Cerebellar cortex (tissue), 1 donor: Measurements from ENCODE around the gene FOXA2.
"Not testable (repeated sequence)": the region's sequence is repeated elsewhere in the genome, so short reads cannot be mapped to it uniquely, and the experiment has no call there.

Experiments used
- DNase-seq: peaks from one replicate; pipeline ENCODE4 v3.0.0-alpha.2; 2015; ENCODE audit warnings: low spot score

The FOXA2 gene

GRCh38 chr20:22567944-22568871 is 16.2 kb downstream of the FOXA2 start:
- no peak for DNase-seq

- no peak for DNase-seq
These were observed 17.3 kb downstream of the FOXA2 start for GRCh38 chr20:22566876-22567658.

GRCh38 chr20:22563062-22563965 is 21.1 kb downstream of the FOXA2 start:
- DNase-seq: no peak

- no peak for DNase-seq
These were observed 21.8 kb downstream of the FOXA2 start for GRCh38 chr20:22562620-22563019.

DNA sequence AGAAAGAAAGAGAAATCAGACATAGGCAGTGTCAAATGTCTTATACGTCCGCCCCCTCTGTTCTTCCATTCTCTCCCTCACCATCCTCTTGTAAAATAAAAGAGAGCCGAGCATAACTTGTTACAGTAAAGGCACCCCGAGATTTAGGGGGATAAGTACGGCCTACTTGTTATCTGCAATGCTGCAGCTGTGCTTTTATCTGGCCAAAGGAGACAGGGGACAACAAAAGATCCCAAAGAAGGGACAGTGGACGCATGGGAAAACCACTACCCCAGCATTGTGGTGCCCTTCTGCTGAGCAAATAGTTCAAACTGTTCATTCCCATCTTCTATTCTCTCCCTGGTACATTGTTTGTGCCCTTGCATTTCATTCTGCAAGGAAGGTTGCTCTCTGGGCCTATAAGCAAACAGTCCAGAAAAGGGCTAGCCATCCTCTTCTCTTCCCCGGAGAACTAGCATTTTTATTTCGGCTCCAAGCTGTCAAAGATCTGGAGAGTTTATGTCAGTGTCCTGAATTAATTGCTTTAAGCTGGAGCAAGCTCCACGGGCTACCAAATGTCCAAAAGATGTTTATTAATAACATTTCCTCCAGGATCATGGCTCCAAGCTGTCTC is 22.3 kb downstream of the FOXA2 start:
- no peak for DNase-seq

DNA sequence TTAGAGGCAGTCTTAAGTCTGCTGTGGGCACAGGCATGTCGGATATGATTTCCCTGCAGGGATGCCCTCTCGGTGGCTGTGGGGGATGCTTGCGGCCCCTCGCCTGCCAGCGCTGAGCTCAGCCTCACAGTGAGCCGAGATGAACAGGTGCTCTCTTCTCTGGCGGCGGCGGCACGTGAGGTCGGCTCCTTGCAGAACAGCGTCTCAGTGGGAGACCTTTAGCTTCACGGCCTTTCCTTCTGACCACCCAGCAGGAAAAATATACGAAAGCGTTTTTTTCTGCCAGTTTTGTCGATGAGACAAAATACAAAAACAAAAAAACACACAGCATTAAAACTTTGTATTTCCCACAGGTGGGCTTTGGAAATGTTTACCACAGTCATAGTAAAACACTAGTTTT is 23.6 kb downstream of the FOXA2 start:
- no peak for DNase-seq

DNA sequence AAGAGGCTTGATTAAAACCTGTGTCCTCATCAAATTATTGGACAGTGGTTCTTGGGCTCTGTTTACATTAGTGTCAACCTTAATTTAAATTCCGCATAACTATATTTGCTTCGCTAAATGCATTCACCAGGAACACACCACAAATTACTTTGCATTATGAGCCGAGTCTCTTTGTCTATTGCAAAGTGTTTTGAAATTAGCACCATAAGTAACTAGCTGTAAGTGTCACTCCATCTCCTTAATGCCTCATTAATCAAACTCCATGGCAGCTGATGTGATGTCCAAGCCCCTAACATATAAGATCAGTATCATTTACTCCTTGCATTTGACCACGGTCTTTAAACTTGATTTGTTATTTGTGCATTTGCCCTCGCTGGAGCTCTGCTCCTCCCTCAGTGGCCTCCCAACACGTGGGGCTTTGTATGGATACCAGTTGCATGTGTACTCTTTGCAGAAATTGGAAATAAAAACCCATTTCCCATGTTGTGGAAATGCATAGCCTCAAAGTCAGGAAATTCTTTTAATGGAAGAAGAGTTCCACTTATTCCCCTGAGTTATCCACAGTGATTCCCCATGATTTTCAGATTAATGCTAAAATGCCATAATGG is 24.6 kb downstream of the FOXA2 start:
- no peak for DNase-seq

GRCh38 chr20:22557403-22558276 is 26.7 kb downstream of the FOXA2 start:
- DNase-seq: no peak

GRCh38 chr20:22556565-22557056 is 27.8 kb downstream of the FOXA2 start:
- no peak for DNase-seq

DNA sequence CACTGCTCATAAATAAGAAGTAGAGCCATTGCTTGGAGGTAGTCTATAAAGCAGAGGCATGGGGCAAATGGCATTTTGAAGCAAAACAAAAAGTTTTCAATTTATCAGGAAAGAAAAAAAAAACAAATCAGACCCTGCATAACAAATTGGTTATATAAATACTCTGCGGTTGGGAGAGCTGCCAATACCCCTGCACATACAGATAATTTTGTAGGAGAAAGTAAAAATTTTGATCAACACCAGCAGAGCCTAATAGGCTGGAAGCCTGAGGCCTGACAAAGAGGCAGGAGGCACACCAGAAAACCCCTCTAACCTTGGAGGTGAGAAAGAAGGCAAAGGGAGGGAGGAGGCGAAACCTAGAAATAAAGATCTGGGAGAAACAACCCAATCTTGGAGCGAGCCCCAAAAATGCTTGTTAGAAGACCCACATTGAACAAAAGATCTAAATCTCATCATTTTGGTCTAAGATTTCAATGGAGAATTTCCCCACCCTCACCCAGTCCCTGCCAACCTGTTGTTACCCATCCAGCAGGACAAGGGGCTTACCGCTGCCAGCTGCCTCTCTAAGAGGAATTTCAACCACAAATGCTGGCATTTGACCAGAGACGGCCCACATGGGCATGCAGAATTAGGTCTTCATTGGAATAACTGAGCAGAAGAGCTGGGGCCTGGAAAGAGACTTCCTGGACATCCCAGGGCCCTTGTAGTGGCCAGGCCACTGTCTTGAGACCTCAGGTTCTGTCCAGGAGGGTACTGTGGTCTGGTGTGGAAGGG is 28.4 kb downstream of the FOXA2 start:
- DNase-seq: no peak

GRCh38 chr20:22554391-22554790 is 30.0 kb downstream of the FOXA2 start:
- no peak for DNase-seq

GRCh38 chr20:22550514-22550913 is 33.9 kb downstream of the FOXA2 start:
- DNase-seq: not testable (repeated sequence)

DNA sequence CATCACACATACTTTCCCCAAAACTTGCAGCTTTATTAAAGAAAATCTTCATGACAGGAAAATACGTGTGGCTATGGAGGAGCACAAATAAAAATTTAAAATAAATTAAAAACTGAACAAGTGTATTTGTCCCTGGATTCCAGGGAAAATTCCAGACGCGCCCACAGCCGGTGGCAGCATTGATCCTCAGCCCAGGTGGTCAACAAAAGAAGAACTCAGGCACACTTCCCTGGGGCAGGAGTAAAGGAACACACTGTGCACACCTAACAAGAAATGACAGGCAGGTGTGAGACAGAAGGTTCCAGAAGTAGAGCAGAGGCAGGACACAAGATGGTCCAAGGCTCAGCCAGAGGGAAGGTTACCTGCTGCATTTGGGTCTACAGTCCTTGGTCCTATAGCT is 36.3 kb downstream of the FOXA2 start:
- DNase-seq: no peak

GRCh38 chr20:22546344-22546743 is 38.0 kb downstream of the FOXA2 start:
- no peak for DNase-seq

DNA sequence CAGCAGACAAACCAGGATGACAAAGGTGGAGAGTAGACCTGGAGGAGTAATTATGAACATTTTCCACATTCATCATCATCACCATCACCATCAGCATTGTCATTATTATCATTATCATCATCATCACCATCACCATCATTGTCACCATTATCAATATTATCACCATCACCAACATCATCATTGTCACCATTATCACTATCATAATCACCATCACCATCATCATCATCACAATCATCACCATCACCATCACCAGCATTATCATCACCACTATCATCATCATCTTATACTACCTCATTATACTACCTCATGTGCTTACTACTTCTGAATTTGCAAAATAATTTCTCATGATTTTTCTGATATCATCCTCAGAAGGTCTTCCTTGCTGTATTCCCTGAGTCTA is 39.3 kb downstream of the FOXA2 start:
- DNase-seq: no peak

GRCh38 chr20:22544462-22544861 is 39.9 kb downstream of the FOXA2 start:
- no peak for DNase-seq

DNA sequence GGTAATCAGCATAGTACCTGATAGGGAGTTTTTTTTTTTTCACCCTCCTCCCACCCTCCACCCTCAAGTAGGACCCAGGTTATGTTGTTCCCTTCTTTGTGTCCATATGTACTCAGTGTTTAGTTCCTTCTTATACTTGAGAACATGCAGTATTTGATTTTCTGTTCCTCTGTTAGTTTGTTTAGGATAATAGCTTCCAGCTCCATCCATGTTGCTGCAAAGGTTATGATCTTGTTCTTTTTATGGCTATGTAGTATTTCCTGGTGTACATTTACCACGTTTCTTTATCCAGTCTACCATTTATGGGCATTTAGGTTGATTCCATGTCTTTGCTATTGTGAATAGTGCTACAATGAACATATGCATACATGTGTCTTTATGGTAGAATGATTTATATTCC is 41.9 kb downstream of the FOXA2 start:
- no peak for DNase-seq

DNA sequence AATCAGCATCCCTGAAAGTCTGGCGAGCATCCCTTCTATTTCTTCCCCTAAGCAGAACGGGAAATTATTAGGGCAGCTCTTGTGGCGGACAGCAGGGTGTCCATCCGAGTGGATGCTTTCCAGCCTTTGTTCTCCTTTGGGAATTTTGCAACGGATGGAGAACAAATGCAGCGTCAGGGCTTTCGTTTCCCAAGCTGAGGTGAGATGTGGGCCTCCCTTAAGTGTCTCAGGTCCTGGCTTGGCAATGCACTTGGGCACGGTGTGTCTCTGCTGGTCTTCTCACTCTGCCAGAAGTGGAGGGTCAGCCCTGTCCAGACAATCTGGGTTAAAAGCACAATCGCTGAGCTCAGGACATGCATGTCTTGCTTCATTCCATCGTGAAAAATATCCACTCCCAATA is 43.5 kb downstream of the FOXA2 start:
- DNase-seq: no peak
